Measurements from ENCODE around the gene KRT33A. TPM values are rescaled to one million over a fixed set of nuclear protein-coding genes. Genes with fewer than 3 reads are reported as not detected.

Gene KRT33A
- polyA plus RNA-seq, 3 donors = not detected

GRCh38 chr17:41354536-41354935 lies 3.9 kb upstream of the KRT33A start:
- Mint-ChIP-seq H3K4me3 (no peak overlapping the region), H3K27ac (no peak overlapping the region), H3K9me3 (peaks cover 0 to 5% (median 0%) of the 10 kb centered on the region in 7 donors), H3K36me3 (no peaks in the 10 kb centered on the region), H3K4me1 (peaks cover 6% of the 10 kb centered on the region), H3K27me3 (ENCODE audit: low read depth in 3 of 3) (peaks cover 3 to 5% (median 3%) of the 10 kb centered on the region in 3 donors)
- WGBS (ENCODE audit: insufficient coverage) = no CpG with 5 or more reads among the region's 4 CpGs
- intact Hi-C loops (cut with micrococcal nuclease) = no loop called here
- peaks cover 0 to 5% of the 10 kb centered on the region in 2 donors for H3K27me3 ChIP-seq (ENCODE audit: control insufficient read depth in 2 of 2, insufficient read depth in 2 of 2, low read length in 2 of 2)
- peak in 1 of 3 donors; percentile 8 for DNase-seq
- H3K36me3 ChIP-seq (replicated peaks in 1 of 2; ENCODE audit: control insufficient read depth in 1 of 2, insufficient read depth in 2 of 2, low read length in 2 of 2) = no peaks in the 10 kb centered on the region
- H2AFZ ChIP-seq (ENCODE audit: insufficient read depth, low read depth, low read length, poor library complexity, severe bottlenecking) = no peak overlapping the region
- no peak overlapping the region for H3K9ac ChIP-seq (ENCODE audit: insufficient read depth, low read length, poor library complexity, severe bottlenecking)
- no peak for TF ChIP-seq CTCF (IDR thresholded peaks at IDR 0.05)
- H3K4me3 ChIP-seq (replicated peaks in 1 of 3; ENCODE audit: low read depth in 2 of 3, low read length in 3 of 3) = no peak overlapping the region
- no peaks in the 10 kb centered on the region for H3K79me2 ChIP-seq (ENCODE audit: insufficient read depth, low read length)
- no peak overlapping the region for H3K4me2 ChIP-seq (replicated peaks; ENCODE audit: extremely low read depth, low read length, poor library complexity, severe bottlenecking)
- no peaks in the 10 kb centered on the region for H3K9me3 ChIP-seq (replicated peaks in 1 of 2; ENCODE audit: control insufficient read depth in 1 of 2, insufficient read depth in 1 of 2, low read length in 2 of 2)
- H3K4me1 ChIP-seq (ENCODE audit: control insufficient read depth in 1 of 2, insufficient read depth in 2 of 2, low read length in 2 of 2) = peaks cover 0 to 5% of the 10 kb centered on the region in 2 donors
- H3K27ac ChIP-seq (ENCODE audit: low read depth in 1 of 2, low read length in 2 of 2) = no peak overlapping the region
- no peaks in the 10 kb centered on the region for H4K20me1 ChIP-seq (ENCODE audit: insufficient read depth, low read length)

DNA sequence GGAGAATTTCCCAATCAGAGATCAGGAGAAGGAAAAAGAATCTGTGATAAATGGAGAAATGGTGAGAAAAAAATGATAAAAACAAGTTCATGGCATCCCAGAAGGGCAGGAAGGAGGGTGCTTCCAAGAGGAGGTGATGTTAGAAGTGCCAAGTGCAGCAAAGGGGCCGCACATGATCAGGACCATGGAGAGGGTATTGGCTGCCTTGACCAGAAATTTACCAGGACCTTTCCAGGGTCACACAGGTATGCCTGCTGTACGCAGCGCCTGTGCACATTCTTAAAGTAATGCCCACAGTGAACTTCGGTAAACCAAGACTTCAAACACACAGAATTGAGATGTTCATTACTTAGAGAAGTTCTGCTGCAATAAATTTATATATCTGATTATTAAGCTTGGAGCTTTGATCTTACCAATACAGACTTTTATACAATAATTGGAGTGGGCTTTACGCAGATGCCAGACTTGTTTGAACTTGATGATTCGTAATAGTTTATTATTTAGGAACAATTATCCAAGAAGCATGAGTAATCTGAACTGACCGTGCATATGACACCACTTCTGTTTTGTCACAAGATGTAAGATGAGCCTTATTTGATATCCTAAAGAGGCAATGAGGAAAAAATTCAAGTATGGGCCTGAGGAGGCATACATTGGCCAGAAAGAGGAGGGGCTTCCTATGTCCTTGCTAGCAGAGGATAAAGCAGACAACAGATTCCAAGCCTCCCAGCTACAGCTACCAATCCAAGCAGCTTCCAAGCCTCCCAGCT lies 2.2 kb upstream of the KRT33A start:
- Histone ChIP-seq H4K20me1 (ENCODE audit: insufficient read depth, low read length) (no peaks in the 10 kb centered on the region), H3K27ac (ENCODE audit: low read depth in 1 of 2, low read length in 2 of 2) (no peak overlapping the region), H3K4me1 (ENCODE audit: control insufficient read depth in 1 of 2, insufficient read depth in 2 of 2, low read length in 2 of 2) (peaks cover 0 to 5% of the 10 kb centered on the region in 2 donors), H3K4me3 (replicated peaks in 1 of 3; ENCODE audit: low read depth in 2 of 3, low read length in 3 of 3) (no peak overlapping the region), H3K9me3 (replicated peaks in 1 of 2; ENCODE audit: control insufficient read depth in 1 of 2, insufficient read depth in 1 of 2, low read length in 2 of 2) (no peaks in the 10 kb centered on the region), H3K4me2 (replicated peaks; ENCODE audit: extremely low read depth, low read length, poor library complexity, severe bottlenecking) (no peak overlapping the region), H2AFZ (ENCODE audit: insufficient read depth, low read depth, low read length, poor library complexity, severe bottlenecking) (no peak overlapping the region), H3K27me3 (ENCODE audit: control insufficient read depth in 2 of 2, insufficient read depth in 2 of 2, low read length in 2 of 2) (peaks cover 0 to 5% of the 10 kb centered on the region in 2 donors), H3K36me3 (replicated peaks in 1 of 2; ENCODE audit: control insufficient read depth in 1 of 2, insufficient read depth in 2 of 2, low read length in 2 of 2) (no peaks in the 10 kb centered on the region), H3K9ac (ENCODE audit: insufficient read depth, low read length, poor library complexity, severe bottlenecking) (no peak overlapping the region), H3K79me2 (ENCODE audit: insufficient read depth, low read length) (no peaks in the 10 kb centered on the region)
- Mint-ChIP-seq H3K27me3 (ENCODE audit: low read depth in 3 of 3) (peaks cover 3 to 6% (median 3%) of the 10 kb centered on the region in 3 donors), H3K4me1 (peaks cover 6% of the 10 kb centered on the region), H3K27ac (no peak overlapping the region), H3K36me3 (no peaks in the 10 kb centered on the region), H3K9me3 (peaks cover 0 to 5% (median 0%) of the 10 kb centered on the region in 7 donors), H3K4me3 (no peak overlapping the region)
- no peak for TF ChIP-seq CTCF (IDR thresholded peaks at IDR 0.05)
- intact Hi-C loops (cut with micrococcal nuclease) = no loop called here
- 78% methylated on average over 1 of the region's 7 CpGs for WGBS (ENCODE audit: insufficient coverage)
- no peak for DNase-seq
